Measurements from ENCODE around the gene HOXA4. TPM values are rescaled to one million over a fixed set of nuclear protein-coding genes. Genes with fewer than 3 reads are reported as not detected.
A peak's percentile ranks its signal among the peaks of the same experiment; 100 is the strongest.

HOXA4 gene
- polyA plus RNA-seq, 6 donors from 2014 or later = not detected

DNA sequence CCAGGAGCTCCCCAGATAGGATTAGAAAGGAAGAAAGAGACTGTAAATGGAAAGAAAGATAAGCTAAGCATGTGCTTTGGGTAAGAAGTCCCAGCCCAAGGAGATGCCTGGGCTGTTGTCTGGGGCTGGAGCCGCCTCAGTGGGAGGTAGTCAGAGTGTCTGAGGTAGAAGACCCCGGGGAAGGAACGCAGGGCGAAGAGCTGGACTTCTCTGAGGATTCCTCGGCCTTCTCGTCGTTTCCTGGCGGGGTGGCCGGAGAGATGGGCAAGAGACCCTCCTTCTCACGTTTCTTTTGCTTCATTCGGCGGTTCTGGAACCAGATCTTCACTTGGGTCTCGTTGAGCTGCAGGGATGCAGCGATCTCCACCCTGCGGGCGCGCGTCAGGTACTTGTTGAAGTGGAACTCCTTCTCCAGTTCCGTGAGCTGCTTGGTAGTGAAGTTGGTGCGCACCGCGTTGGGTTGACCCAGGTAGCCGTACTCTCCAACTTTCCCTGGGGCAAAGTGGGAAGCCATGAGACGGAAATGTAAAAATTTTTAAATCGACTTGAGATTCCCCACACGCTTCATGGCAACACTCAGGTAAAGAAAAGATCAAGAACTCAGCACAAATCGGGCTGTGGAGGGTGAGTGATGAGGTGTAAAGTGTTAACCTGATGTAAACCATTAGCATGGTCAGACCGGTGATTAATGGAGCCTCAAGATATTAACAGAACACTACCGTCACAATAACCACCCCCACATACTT is 36.1 kb downstream of the HOXA4 start:
- no peak for ATAC-seq (ENCODE audit: low read depth in 2 of 2)
- H3K4me1 Mint-ChIP-seq = peaks cover 26 to 44% (median 34%) of the 10 kb centered on the region in 3 donors

DNA sequence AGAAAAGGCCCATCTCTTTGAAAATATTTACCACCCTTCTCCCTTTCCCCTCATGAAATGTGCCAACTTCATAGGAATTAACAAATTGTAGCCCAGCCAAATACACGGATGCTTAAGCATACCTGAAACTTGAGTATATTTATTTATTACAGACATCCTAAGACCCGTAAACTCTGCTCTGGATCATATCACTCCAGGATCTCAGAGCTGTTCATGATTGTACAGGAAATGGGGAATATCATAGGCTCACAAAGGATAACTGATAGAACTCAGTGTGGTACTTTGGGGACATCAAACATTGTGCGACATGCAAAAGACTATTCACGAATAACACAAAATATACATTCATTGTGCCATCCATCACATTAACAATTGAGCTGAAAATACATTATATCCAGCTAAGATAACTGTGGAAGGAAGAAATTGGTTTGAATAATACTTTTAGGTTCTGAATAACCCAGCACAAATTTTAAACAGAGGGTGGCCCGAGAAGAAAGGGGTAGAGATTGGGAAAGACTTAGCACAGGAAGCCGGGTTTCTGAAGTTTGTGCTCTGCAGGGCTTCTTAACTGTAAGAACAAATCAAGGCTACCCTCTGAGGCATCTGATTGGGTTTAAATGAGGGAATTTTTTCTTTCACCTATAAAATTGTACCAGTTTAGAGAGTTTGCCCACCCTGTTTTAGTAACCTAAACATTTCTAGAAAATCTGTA is 37.2 kb downstream of the HOXA4 start:
- Mint-ChIP-seq H3K4me3 (peak overlapping the region in 2 of 8 donors; percentile 2 to 83), H3K4me1 (peaks cover 18 to 32% (median 25%) of the 10 kb centered on the region in 3 donors), H3K27me3 (peaks cover 64 to 91% (median 82%) of the 10 kb centered on the region in 3 donors), H3K9me3 (peaks cover 0 to 11% (median 0%) of the 10 kb centered on the region in 7 donors), H3K36me3 (no peaks in the 10 kb centered on the region), H3K27ac (no peak overlapping the region)
- ATAC-seq (ENCODE audit: low read depth in 2 of 2) (no peak), DNase-seq (no peak)

More for the DNA sequence above, 36.1 kb downstream of the HOXA4 start:
- H3K4me3 Mint-ChIP-seq = peak overlapping the region in 7 of 8 donors; percentile 68 to 96 (median 83)
- peaks cover 0 to 6% (median 0%) of the 10 kb centered on the region in 7 donors for H3K9me3 Mint-ChIP-seq
- peak overlapping the region in 2 of 6 donors; percentile 66 to 68 for H3K27ac Mint-ChIP-seq
- DNase-seq = no peak
- H3K27me3 Mint-ChIP-seq = peaks cover 66 to 93% (median 82%) of the 10 kb centered on the region in 3 donors
- H3K36me3 Mint-ChIP-seq = peaks cover 5 to 7% of the 10 kb centered on the region in 2 donors

DNA sequence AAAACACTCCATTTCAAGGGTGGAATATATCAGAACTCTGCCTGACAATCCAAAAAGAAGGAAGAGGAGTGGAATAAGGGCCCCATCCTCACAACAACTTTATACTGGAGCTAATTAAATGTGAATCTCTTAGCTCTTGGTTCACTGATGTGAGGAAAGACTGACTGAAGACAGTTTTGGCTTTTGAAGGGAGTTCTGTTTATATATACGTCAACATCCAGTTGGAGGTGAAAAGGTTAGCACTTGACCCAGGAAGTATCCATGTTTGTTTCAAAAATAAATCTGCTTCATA is 37.8 kb downstream of the HOXA4 start:
- H3K27ac Mint-ChIP-seq = no peak overlapping the region
- DNase-seq = no peak
- H3K9me3 Mint-ChIP-seq = peaks cover 0 to 11% (median 0%) of the 10 kb centered on the region in 7 donors
- peaks cover 64 to 89% (median 84%) of the 10 kb centered on the region in 3 donors for H3K27me3 Mint-ChIP-seq
- peak overlapping the region in 1 of 8 donors; percentile 83 for H3K4me3 Mint-ChIP-seq
- no peak for ATAC-seq (ENCODE audit: low read depth in 2 of 2)
- H3K4me1 Mint-ChIP-seq = peaks cover 16 to 27% (median 27%) of the 10 kb centered on the region in 3 donors
- no peaks in the 10 kb centered on the region for H3K36me3 Mint-ChIP-seq

DNA sequence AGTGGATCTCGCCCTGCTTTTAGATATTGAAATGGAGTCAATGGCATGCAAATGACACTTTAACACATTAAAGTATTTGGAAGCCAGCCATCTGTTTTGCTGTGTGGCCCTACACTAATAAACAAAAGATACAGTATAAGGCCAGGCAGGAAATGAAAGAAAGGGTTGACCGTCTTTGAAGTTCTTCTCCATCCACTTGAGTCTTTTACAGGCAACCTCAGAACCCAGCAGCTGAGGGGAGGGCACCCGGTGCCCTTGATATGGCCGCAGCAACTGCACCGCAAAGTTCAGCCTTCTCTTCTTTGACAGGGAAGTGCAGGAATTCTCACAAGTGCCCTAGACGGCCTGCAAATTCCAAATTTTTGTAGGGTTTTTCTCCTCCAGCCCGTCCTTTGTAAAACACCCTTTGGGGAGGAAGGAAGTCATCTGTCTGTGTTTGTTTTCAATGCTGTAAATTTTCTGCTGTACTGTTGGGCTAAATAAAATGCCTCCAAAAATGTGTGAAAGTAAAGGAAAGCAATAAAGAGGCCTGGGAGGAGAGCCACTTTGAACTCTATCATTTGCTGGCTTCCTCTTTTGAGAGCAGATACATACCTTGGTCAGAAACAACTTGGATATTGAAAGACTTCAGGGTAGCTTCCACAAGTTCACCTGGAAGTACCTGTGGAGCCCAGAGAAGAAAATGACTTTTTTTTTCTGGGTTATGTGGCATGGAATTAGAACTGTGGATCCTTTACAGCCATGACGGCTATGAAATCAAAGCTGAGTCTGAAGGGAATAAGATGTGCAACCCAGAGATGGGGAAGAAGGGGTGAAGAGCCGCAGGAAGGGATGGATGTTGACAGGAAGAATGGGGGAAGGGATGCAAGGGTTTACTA is 38.4 kb downstream of the HOXA4 start:
- H3K27me3 Mint-ChIP-seq = peaks cover 64 to 89% (median 84%) of the 10 kb centered on the region in 3 donors

DNA sequence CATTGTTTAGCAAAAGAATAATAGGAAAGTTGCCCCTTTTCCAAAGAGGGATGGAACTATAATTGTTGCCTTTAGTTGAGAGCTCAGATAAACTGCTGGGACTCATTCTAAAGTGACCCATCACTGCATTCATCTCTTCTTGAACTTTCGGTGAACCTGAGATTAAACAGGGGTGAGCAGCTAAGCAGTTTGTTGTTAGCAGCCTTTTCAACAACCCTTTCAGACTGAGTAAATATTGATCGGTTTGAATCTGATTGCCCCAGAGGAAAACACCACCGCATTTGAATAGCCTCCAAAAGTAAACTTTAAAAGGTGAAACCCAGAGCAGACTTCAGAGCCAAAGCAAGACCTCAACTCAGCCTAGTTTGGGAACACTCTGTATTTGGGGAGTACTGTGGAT is 39.5 kb downstream of the HOXA4 start:
- H3K4me1 Mint-ChIP-seq = peaks cover 8 to 25% (median 15%) of the 10 kb centered on the region in 3 donors
- H3K27me3 Mint-ChIP-seq = peaks cover 63 to 88% (median 87%) of the 10 kb centered on the region in 3 donors
- no peak overlapping the region for H3K27ac Mint-ChIP-seq
- no peak for ATAC-seq (ENCODE audit: low read depth in 2 of 2)
- H3K4me3 Mint-ChIP-seq = peak overlapping the region in 1 of 8 donors; percentile 9
- DNase-seq = no peak
- H3K9me3 Mint-ChIP-seq = peaks cover 0 to 16% (median 2%) of the 10 kb centered on the region in 7 donors
- no peaks in the 10 kb centered on the region for H3K36me3 Mint-ChIP-seq

More for the DNA sequence above, 38.4 kb downstream of the HOXA4 start:
- no peak for DNase-seq
- Mint-ChIP-seq H3K27ac (no peak overlapping the region), H3K4me1 (peaks cover 11 to 27% (median 21%) of the 10 kb centered on the region in 3 donors), H3K9me3 (peaks cover 0 to 16% (median 2%) of the 10 kb centered on the region in 7 donors), H3K36me3 (no peaks in the 10 kb centered on the region), H3K4me3 (peak overlapping the region in 2 of 8 donors; percentile 23 to 83)
- no peak for ATAC-seq (ENCODE audit: low read depth in 2 of 2)

DNA sequence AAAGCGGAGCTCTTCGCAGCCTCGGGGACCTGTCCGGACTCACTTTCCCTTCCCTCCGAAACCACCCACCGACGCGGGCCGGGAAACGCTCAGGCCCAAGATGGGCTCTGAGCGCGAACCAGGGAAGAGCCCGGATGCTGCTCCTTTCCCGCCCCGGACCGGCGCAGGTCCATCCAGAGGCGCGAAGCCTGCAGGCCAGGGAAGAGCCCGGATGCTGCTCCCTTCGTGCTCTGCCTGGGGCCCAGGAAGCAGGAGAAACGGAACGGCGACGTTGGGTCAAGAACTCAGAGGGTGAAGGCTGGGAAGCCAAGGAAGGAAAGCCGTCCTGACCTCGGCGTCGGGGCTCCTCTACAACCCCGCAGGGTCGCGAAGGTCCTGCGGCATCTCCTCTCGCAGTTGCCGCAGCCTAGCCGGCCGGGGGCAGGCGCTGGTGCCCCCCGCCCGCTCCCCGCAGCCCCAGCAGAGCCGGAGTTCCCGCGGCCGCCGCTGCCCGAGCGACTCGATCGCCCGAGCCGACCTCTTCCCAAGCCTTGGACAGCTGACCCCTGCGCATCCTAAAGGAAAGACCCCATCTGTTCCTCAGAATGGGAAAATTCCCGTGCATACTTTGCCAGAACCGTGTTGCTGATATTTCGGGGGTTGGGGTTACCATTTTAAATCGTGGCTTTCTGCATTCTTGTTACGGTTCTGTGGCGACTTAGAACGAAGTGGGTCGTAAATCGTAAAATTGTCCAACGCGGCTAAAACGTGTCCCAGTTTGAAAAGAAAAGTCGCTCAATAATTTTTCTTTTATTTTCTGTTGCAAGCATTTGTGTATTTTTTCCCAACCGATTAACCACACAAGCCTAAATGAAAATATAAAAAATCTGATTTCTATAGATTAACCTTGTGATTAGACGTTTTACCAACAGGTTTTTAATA is 42.3 kb downstream of the HOXA4 start:
- no peak for ATAC-seq (ENCODE audit: low read depth in 2 of 2)
- Mint-ChIP-seq H3K27me3 (peaks cover 57 to 74% (median 68%) of the 10 kb centered on the region in 3 donors), H3K27ac (no peak overlapping the region), H3K4me3 (peak overlapping the region; percentile 0 to 79 (median 66)), H3K4me1 (peaks cover 0 to 10% (median 0%) of the 10 kb centered on the region in 3 donors), H3K36me3 (no peaks in the 10 kb centered on the region), H3K9me3 (peaks cover 0 to 16% (median 2%) of the 10 kb centered on the region in 7 donors)
- DNase-seq = no peak

DNA sequence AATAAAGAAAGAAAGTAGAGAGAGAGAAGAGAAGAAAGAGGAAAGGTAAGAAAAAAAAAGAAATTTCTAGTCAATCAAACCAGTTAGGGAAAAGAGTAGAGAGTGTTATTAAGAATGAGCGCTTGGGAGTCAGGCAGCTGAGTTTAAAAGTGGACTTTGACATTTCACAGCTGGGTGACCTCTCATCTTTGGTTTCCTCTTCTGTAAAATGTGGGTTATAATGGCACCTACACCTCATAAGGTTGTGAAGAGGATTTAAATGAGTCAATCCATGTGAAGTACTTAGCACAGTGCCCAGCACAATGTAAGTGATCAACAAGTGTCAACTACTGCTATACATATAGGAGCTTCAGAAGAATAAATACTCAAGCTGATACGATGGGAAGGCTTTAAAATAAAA is 46.9 kb downstream of the HOXA4 start:
- Mint-ChIP-seq H3K36me3 (no peaks in the 10 kb centered on the region), H3K4me1 (peaks cover 6 to 16% (median 6%) of the 10 kb centered on the region in 3 donors), H3K27me3 (peaks cover 23 to 35% (median 23%) of the 10 kb centered on the region in 3 donors)

DNA sequence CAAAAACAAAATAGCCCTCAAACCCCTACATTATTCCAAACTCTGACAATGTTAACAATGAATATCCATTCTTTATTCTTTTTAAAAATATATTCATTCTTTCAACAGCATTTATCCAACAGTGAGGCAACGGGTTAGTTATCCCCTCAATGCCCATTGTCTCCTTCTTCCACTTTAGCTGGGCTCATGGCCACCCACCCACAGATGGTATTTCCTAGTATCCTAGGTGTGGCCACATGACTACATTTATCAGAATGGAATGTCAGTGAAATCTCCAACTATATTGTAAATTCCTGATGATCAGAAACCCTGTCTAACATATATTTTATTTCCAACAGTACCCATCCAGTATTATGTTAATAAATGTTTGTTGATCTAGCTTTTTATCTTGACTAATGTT is 48.4 kb downstream of the HOXA4 start:
- Mint-ChIP-seq H3K36me3 (no peaks in the 10 kb centered on the region), H3K4me1 (peaks cover 6% of the 10 kb centered on the region in 3 donors), H3K27me3 (peaks cover 10 to 24% (median 16%) of the 10 kb centered on the region in 3 donors), H3K27ac (no peak overlapping the region), H3K9me3 (no peaks in the 10 kb centered on the region), H3K4me3 (no peak overlapping the region)
- no peak for ATAC-seq (ENCODE audit: low read depth in 2 of 2)
- no peak for DNase-seq

More for the DNA sequence above, 46.9 kb downstream of the HOXA4 start:
- ATAC-seq (ENCODE audit: low read depth in 2 of 2) (no peak), DNase-seq (no peak)
- H3K27ac Mint-ChIP-seq = no peak overlapping the region
- peaks cover 0 to 6% (median 0%) of the 10 kb centered on the region in 7 donors for H3K9me3 Mint-ChIP-seq
- H3K4me3 Mint-ChIP-seq = no peak overlapping the region

DNA sequence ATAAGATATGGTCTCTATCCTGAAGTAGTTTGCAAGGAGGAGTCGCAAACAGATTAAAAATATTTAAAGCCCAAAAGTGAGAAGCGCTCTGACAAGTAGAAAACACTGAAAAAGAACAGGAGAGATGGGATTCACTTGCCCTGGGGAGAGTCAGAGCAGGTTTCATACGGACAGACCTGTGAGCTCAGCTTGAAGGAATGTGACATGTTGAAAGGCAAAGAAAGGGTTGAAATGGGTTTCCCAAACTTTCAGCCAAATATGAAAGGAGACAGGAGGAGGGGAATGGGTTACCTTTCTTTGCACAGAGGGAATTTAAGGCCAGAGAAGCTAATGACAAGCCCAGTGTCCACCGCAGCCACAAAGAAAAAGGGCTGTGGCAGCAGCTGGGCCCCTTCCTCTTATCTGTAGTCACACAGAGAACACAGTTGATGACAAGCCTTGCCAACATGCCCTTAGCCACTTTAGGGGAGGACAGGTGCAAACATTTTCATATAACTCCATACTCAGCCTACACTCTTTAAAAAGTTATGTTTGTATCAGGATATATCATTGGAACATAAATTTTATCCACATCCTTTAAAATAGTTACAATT is 49.6 kb downstream of the HOXA4 start:
- ATAC-seq (ENCODE audit: low read depth in 2 of 2) = no peak
- peaks cover 2 to 24% (median 16%) of the 10 kb centered on the region in 3 donors for H3K27me3 Mint-ChIP-seq
- peaks cover 0 to 5% (median 0%) of the 10 kb centered on the region in 7 donors for H3K9me3 Mint-ChIP-seq

DNA sequence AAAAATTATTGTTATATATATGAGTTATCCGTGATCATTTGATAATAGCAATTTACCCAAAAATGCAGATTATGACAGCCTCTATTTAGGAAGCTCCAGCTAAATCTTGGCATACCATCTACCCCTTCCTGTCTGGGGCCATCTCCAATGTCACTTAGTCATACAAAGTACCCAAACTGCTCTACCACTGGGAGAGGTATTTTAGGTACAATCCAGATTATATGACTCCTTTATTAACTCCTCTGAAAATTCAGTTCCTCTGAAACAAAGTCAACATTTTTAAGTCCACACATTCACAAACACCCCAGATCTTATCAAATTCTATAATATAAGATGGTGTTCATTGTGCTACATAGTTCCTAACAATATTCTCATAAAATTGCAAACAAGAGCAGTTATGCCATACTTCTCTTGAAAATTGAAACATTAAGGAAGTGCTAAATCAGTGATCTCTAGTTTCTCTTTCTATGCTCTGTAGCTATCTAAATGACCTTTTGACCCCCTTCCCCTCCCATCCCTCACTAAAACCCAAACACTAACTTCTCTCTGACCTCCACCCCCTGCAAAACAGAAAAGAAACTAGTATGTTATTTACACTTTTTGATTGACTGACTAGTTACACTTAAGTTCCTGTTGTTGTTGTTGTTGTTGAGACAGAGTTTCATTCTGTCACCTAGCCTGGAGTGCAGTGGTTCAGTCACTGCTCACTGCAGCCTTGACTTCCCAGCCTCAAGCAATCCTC is 51.2 kb downstream of the HOXA4 start:
- Mint-ChIP-seq H3K27ac (no peak overlapping the region), H3K4me3 (no peak overlapping the region)

More for the DNA sequence above, 49.6 kb downstream of the HOXA4 start:
- H3K36me3 Mint-ChIP-seq = no peaks in the 10 kb centered on the region
- DNase-seq = no peak
- no peak overlapping the region for H3K27ac Mint-ChIP-seq
- H3K4me3 Mint-ChIP-seq = no peak overlapping the region
- peaks cover 6% of the 10 kb centered on the region in 3 donors for H3K4me1 Mint-ChIP-seq

DNA sequence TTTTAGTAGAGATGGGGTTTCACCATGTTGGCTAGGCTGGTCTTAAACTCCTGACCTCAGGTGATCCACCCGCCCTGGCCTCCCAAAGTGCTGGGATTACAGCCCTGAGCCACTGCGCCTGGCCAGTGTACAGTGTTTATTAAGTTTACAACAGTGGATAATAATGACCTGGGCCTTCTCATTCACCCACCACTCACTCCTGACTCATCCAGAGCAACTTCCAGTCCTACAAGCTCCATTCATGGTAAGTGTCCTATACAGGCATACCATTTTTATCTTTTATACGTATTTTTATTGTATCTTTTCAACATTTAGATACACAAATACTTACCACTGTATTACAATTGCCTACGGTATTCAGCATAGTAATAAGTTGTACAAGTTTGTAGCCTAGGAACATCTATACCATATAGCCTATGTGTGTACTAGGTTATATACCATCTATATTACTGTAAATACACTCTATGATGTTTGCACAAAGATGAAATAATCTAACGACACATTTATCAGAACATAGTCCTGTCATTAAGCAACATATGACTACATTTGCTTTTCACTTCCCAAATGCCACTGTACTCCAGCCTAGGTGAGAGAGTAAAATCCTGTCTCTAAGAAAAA is 51.8 kb downstream of the HOXA4 start:
- ATAC-seq (ENCODE audit: low read depth in 2 of 2) (no peak), DNase-seq (no peak)
- H3K4me3 Mint-ChIP-seq = no peak overlapping the region
- H3K4me1 Mint-ChIP-seq = peaks cover 6% of the 10 kb centered on the region in 3 donors
- H3K27me3 Mint-ChIP-seq = peaks cover 0 to 24% (median 12%) of the 10 kb centered on the region in 3 donors
- H3K36me3 Mint-ChIP-seq = no peaks in the 10 kb centered on the region
- no peak overlapping the region for H3K27ac Mint-ChIP-seq
- peaks cover 0 to 9% (median 0%) of the 10 kb centered on the region in 7 donors for H3K9me3 Mint-ChIP-seq

More for the DNA sequence above, 51.2 kb downstream of the HOXA4 start:
- peaks cover 6% of the 10 kb centered on the region in 3 donors for H3K4me1 Mint-ChIP-seq
- DNase-seq (no peak), ATAC-seq (ENCODE audit: low read depth in 2 of 2) (no peak)
- H3K36me3 Mint-ChIP-seq = no peaks in the 10 kb centered on the region
- H3K27me3 Mint-ChIP-seq = peaks cover 0 to 22% (median 13%) of the 10 kb centered on the region in 3 donors
- peaks cover 0 to 9% (median 0%) of the 10 kb centered on the region in 7 donors for H3K9me3 Mint-ChIP-seq

All from naive B cell (primary cell).